Stomach smooth muscle (tissue), 2 donors: ENCODE results near the gene NAA80.
A peak's percentile ranks its signal among the peaks of the same experiment; 100 is the strongest.
"Not testable (repeated sequence)": the region's sequence is repeated elsewhere in the genome, so short reads cannot be mapped to it uniquely, and the experiment has no call there.

Experiments used
- H3K27ac ChIP-seq: one replicate; pipeline ENCODE4 v1.7.0; 2013; ENCODE audit warnings: mild to moderate bottlenecking, low read length, inconsistent platforms
- H3K27me3 ChIP-seq, 2 donors: one replicate each; pipeline ENCODE4 v1.7.0; 2013; ENCODE audit warnings: low read length in 2 of 2; ENCODE audit not compliant: insufficient read depth in 2 of 2, control insufficient read depth in 1 of 2
- H3K36me3 ChIP-seq, 2 donors: one replicate each; pipeline ENCODE4 v1.7.0; 2013; ENCODE audit warnings: low read length in 2 of 2; ENCODE audit not compliant: control insufficient read depth in 2 of 2, insufficient read depth in 2 of 2
- H3K4me1 ChIP-seq: one replicate; pipeline ENCODE4 v1.7.0; 2013; ENCODE audit warnings: low read length; ENCODE audit not compliant: control insufficient read depth, insufficient read depth
- H3K4me3 ChIP-seq, 2 donors: one replicate each; pipeline ENCODE4 v1.7.0; 2013; ENCODE audit warnings: low read length in 2 of 2
- H3K9ac ChIP-seq, 2 donors: one replicate each; pipeline ENCODE4 v1.7.0; 2013; ENCODE audit warnings: low read length in 2 of 2, mild to moderate bottlenecking in 1 of 2
- H3K9me3 ChIP-seq, 2 donors: one replicate each; pipeline ENCODE4 v1.7.0; 2013; ENCODE audit warnings: low read length in 2 of 2; ENCODE audit not compliant: control insufficient read depth in 2 of 2
- donor health status: healthy.
- donor health status: Pancreatic carcinoma.

The NAA80 gene

GRCh38 chr3:50267280-50267913, 31.8 kb downstream of the NAA80 start:
- Histone ChIP-seq H3K27ac (peak overlapping the region; percentile 96), H3K4me1 (peaks cover 74% of the 10 kb centered on the region), H3K4me3 (peak overlapping the region; percentile 62 to 78), H3K27me3 (no peaks in the 10 kb centered on the region), H3K9me3 (no peaks in the 10 kb centered on the region), H3K9ac (peak overlapping the region; percentile 83 to 87), H3K36me3 (no peaks in the 10 kb centered on the region)

GRCh38 chr3:50266836-50267235, 32.4 kb downstream of the NAA80 start:
- no peaks in the 10 kb centered on the region for H3K36me3 ChIP-seq
- H3K27ac ChIP-seq: peak overlapping the region; percentile 96
- H3K4me3 ChIP-seq: peak overlapping the region; percentile 62 to 78
- no peaks in the 10 kb centered on the region for H3K9me3 ChIP-seq
- H3K27me3 ChIP-seq: no peaks in the 10 kb centered on the region
- H3K4me1 ChIP-seq: peaks cover 75% of the 10 kb centered on the region
- H3K9ac ChIP-seq: peak overlapping the region; percentile 83 to 87

GRCh38 chr3:50266017-50266416, 33.2 kb downstream of the NAA80 start:
- Histone ChIP-seq H3K27ac (peak overlapping the region; percentile 96), H3K36me3 (no peaks in the 10 kb centered on the region), H3K9ac (peak overlapping the region; percentile 83 to 87), H3K27me3 (no peaks in the 10 kb centered on the region), H3K4me1 (peaks cover 83% of the 10 kb centered on the region), H3K9me3 (no peaks in the 10 kb centered on the region), H3K4me3 (peak overlapping the region in 1 of 2 donors; percentile 78)

GRCh38 chr3:50265571-50265970, 33.6 kb downstream of the NAA80 start:
- peak overlapping the region; percentile 96 for H3K27ac ChIP-seq
- H3K27me3 ChIP-seq: no peaks in the 10 kb centered on the region
- H3K9me3 ChIP-seq: no peaks in the 10 kb centered on the region
- H3K4me3 ChIP-seq: peak overlapping the region in 1 of 2 donors; percentile 55
- peak overlapping the region; percentile 51 to 83 for H3K9ac ChIP-seq
- H3K36me3 ChIP-seq: no peaks in the 10 kb centered on the region
- peaks cover 85% of the 10 kb centered on the region for H3K4me1 ChIP-seq

- H3K27me3 ChIP-seq: no peaks in the 10 kb centered on the region
- peak overlapping the region in 1 of 2 donors; percentile 55 for H3K4me3 ChIP-seq
- peak overlapping the region; percentile 96 for H3K27ac ChIP-seq
- H3K36me3 ChIP-seq: no peaks in the 10 kb centered on the region
- peaks cover 87% of the 10 kb centered on the region for H3K4me1 ChIP-seq
- peak overlapping the region; percentile 58 to 83 for H3K9ac ChIP-seq
- H3K9me3 ChIP-seq: no peaks in the 10 kb centered on the region
These were observed 34.2 kb downstream of the NAA80 start for GRCh38 chr3:50264964-50265485.

- H3K36me3 ChIP-seq: no peaks in the 10 kb centered on the region
- H3K27me3 ChIP-seq: no peaks in the 10 kb centered on the region
- no peak overlapping the region for H3K4me3 ChIP-seq
These were observed 34.7 kb downstream of the NAA80 start for GRCh38 chr3:50264383-50264963.

GRCh38 chr3:50263478-50264382, 35.5 kb downstream of the NAA80 start:
- no peaks in the 10 kb centered on the region for H3K36me3 ChIP-seq
- no peaks in the 10 kb centered on the region for H3K27me3 ChIP-seq
- no peaks in the 10 kb centered on the region for H3K9me3 ChIP-seq
- H3K27ac ChIP-seq: peak overlapping the region; percentile 96
- peaks cover 82% of the 10 kb centered on the region for H3K4me1 ChIP-seq
- H3K9ac ChIP-seq: peak overlapping the region; percentile 26 to 68
- no peak overlapping the region for H3K4me3 ChIP-seq

More at GRCh38 chr3:50264383-50264963, 34.7 kb downstream of the NAA80 start:
- peaks cover 86% of the 10 kb centered on the region for H3K4me1 ChIP-seq
- H3K27ac ChIP-seq: peak overlapping the region; percentile 96
- H3K9me3 ChIP-seq: no peaks in the 10 kb centered on the region
- H3K9ac ChIP-seq: peak overlapping the region; percentile 68 to 83

GRCh38 chr3:50262778-50263177, 36.4 kb downstream of the NAA80 start:
- Histone ChIP-seq H3K36me3 (peaks cover 2 to 5% of the 10 kb centered on the region in 2 donors), H3K27me3 (no peaks in the 10 kb centered on the region), H3K4me3 (no peak overlapping the region), H3K9ac (no peak overlapping the region), H3K27ac (peak overlapping the region; percentile 96), H3K4me1 (peaks cover 72% of the 10 kb centered on the region), H3K9me3 (no peaks in the 10 kb centered on the region)

GRCh38 chr3:50262200-50262599, 37.0 kb downstream of the NAA80 start:
- Histone ChIP-seq H3K4me1 (peaks cover 66% of the 10 kb centered on the region), H3K27ac (peak overlapping the region; percentile 96)
- not testable (repeated sequence) for H3K27me3 ChIP-seq, H3K9ac ChIP-seq, H3K4me3 ChIP-seq, H3K36me3 ChIP-seq, H3K9me3 ChIP-seq

GRCh38 chr3:50261505-50261904, 37.7 kb downstream of the NAA80 start:
- Histone ChIP-seq H3K9ac (peak overlapping the region in 1 of 2 donors; percentile 90), H3K9me3 (peaks cover 0 to 4% of the 10 kb centered on the region in 2 donors), H3K27me3 (no peaks in the 10 kb centered on the region), H3K4me1 (peaks cover 59% of the 10 kb centered on the region), H3K27ac (peak overlapping the region; percentile 94), H3K36me3 (peaks cover 12 to 15% of the 10 kb centered on the region in 2 donors), H3K4me3 (peak overlapping the region in 1 of 2 donors; percentile 76)
